ENCODE measurements around the gene FAR2. TPM values are rescaled to one million over a fixed set of nuclear protein-coding genes. Genes with fewer than 3 reads are reported as not detected.

The FAR2 gene
- total RNA-seq (2021), result 9.3 and 10.7 TPM in 2 replicates
- Bru-seq, nascent RNA, result percentile 53 among the genes with signal in this experiment
- percentile 52 among the genes with signal in this experiment for BruChase-seq, experiment 1, labeled RNA remaining after a 2-hour chase
- BruChase-seq, experiment 2, labeled RNA remaining after a 6-hour chase, result percentile 49 among the genes with signal in this experiment
- long read RNA-seq, transcript FAR2-202 (12 exons, 3,616 nt), result major isoform, 12 of 20 reads
- long read RNA-seq, partial matches to known transcripts, result 0 of 20 reads
- long read RNA-seq, other reads (novel, unspliced or antisense), result 8 of 20 reads

DNA sequence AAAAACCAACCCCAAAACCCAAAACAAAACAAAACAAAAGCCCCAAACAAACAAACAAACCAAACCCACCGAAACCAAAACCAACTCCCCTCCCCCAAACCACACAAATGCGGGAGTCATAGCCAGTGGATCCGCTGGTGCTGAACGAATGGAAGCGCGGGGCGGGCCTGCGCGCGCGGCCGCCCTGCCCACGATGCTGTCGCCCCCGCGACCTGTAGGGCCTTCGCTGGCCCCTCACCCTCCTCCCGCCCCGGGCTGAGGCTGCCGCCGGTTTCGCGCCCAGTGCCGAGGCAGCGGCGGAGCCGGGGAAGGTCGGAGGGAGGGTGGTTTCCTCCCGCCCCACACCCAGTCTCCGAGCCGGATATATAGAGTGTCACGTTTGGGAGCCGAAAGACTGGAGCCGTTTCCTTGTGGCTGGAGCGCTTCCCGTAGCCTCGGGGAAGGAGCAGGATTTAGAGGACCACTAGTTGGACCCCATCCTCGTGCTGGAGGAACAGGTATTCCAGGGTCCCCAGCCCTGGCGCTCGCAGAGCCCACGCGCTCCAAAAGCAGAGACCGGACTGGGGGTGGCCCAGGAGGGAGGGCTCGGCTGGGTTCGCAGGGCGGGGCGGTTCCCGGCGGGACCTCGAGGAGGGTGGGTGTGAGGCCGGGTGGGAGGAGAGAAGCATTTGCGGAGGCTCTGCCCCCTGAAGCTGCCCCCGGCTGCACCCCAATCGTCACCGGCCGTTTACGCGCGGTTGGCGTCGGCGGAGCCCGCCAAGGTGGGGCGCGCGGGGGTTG is at the start of gene FAR2:
Gene FAR2 (plus strand): TSS at position 368 of the 780 bp plus-strand sequence. CDS start 121,172 bp downstream, outside the sequence.
- ChIA-PET POLR2A (ENCODE audit: low non-redundant PET) (interaction anchor here (0.6 kb wide), 1 partner anchor 28 kb away, joined by 4 read pairs; no protein-coding TSS in a partner anchor), CTCF (interaction anchor here (0.6 kb wide), 1 partner anchor 46 kb away, joined by 3 read pairs; no protein-coding TSS in a partner anchor)
- no peak for TF ChIP-seq EZH2 (IDR thresholded peaks at IDR 0.05; ENCODE audit: borderline replicate concordance, low read depth, low read length, poor library complexity, severe bottlenecking)
- TF ChIP-seq CTCF (conservative IDR thresholded peaks at IDR 0.05; ENCODE audit: low read depth, low read length), result no peak
- H3K4me3 ChIP-seq (ENCODE audit: low read depth, low read length, poor library complexity, severe bottlenecking), result peak within 1 kb of the TSS; percentile 84
- no peaks in the 10 kb centered on the region for H3K36me3 ChIP-seq (ENCODE audit: insufficient read depth, low read length, poor library complexity, severe bottlenecking)
- H3K27ac ChIP-seq (ENCODE audit: low read depth, low read length, poor library complexity, severe bottlenecking), result peak within 1 kb of the TSS; percentile 76
- peaks cover 28% of the 10 kb centered on the region for H3K4me1 ChIP-seq (ENCODE audit: insufficient read depth, low read length, poor library complexity, severe bottlenecking)
- intact Hi-C loops (cut with micrococcal nuclease; ENCODE audit: unreplicated experiment), result no loop called here
- H3K9me3 ChIP-seq (ENCODE audit: low read depth, low read length, poor library complexity, severe bottlenecking), result no peaks in the 10 kb centered on the region
- TSS peak; percentile 64 for BruUV-seq (replicated peaks)
- DNase-seq (ENCODE audit: low spot score), result peak; percentile 61
- no peaks in the 10 kb centered on the region for H3K27me3 ChIP-seq (replicated peaks; ENCODE audit: insufficient read depth, low read depth, low read length, poor library complexity)

DNA sequence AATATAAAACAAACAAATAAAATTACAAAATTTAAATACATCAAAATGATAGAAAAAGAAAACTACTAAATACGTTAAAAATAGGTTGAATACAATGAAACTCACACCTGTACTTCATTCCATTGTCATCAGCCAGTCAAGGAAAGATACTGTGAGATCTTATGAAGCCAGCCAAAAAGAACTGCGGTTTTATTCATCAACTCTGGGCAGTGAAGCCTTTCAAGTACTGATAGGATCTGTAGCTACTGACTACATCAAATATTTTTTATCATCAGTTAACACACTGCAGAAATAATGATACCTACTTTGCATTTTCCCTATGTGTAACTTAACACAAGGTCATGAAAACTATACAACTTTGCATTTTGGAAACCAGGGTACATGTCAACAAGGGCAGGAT is 46.3 kb upstream of the FAR2 start:
- Histone ChIP-seq H3K36me3 (ENCODE audit: insufficient read depth, low read length, poor library complexity, severe bottlenecking) (no peaks in the 10 kb centered on the region), H3K9me3 (ENCODE audit: low read depth, low read length, poor library complexity, severe bottlenecking) (no peaks in the 10 kb centered on the region), H3K27ac (ENCODE audit: low read depth, low read length, poor library complexity, severe bottlenecking) (no peak overlapping the region), H3K4me3 (ENCODE audit: low read depth, low read length, poor library complexity, severe bottlenecking) (no peak overlapping the region), H3K4me1 (ENCODE audit: insufficient read depth, low read length, poor library complexity, severe bottlenecking) (no peaks in the 10 kb centered on the region), H3K27me3 (replicated peaks; ENCODE audit: insufficient read depth, low read depth, low read length, poor library complexity) (no peaks in the 10 kb centered on the region)
- intact Hi-C loops (cut with micrococcal nuclease; ENCODE audit: unreplicated experiment), result no loop called here
- no peak for TF ChIP-seq CTCF (conservative IDR thresholded peaks at IDR 0.05; ENCODE audit: low read depth, low read length)
- TF ChIP-seq EZH2 (IDR thresholded peaks at IDR 0.05; ENCODE audit: borderline replicate concordance, low read depth, low read length, poor library complexity, severe bottlenecking), result no peak
- CTCF ChIA-PET, result no interaction called here
- no peak for DNase-seq (ENCODE audit: low spot score)
- no TSS peak for BruUV-seq (replicated peaks)
- POLR2A ChIA-PET (ENCODE audit: low non-redundant PET), result no interaction called here

- Histone ChIP-seq H3K27ac (ENCODE audit: low read depth, low read length, poor library complexity, severe bottlenecking) (no peak overlapping the region), H3K4me3 (ENCODE audit: low read depth, low read length, poor library complexity, severe bottlenecking) (no peak overlapping the region), H3K4me1 (ENCODE audit: insufficient read depth, low read length, poor library complexity, severe bottlenecking) (no peaks in the 10 kb centered on the region), H3K9me3 (ENCODE audit: low read depth, low read length, poor library complexity, severe bottlenecking) (no peaks in the 10 kb centered on the region), H3K27me3 (replicated peaks; ENCODE audit: insufficient read depth, low read depth, low read length, poor library complexity) (no peaks in the 10 kb centered on the region), H3K36me3 (ENCODE audit: insufficient read depth, low read length, poor library complexity, severe bottlenecking) (no peaks in the 10 kb centered on the region)
- TF ChIP-seq CTCF (conservative IDR thresholded peaks at IDR 0.05; ENCODE audit: low read depth, low read length), result no peak
- ChIA-PET CTCF (no interaction called here), POLR2A (ENCODE audit: low non-redundant PET) (no interaction called here)
- DNase-seq (ENCODE audit: low spot score), result no peak
- intact Hi-C loops (cut with micrococcal nuclease; ENCODE audit: unreplicated experiment), result no loop called here
- no TSS peak for BruUV-seq (replicated peaks)
Measured at GRCh38 chr12:29103539-29103974, 45.5 kb upstream of the FAR2 start.
